GM19372 (cell line): ENCODE results near the gene RPL22L1.
"Not testable (repeated sequence)": the region's sequence is repeated elsewhere in the genome, so short reads cannot be mapped to it uniquely, and the experiment has no call there.

Experiments used
- ATAC-seq: cut with Tn5 transposase; IDR thresholded peaks from one replicate; pipeline ENCODE4 v1.9.1; 2021; ENCODE audit warnings: mild to moderate bottlenecking, low read depth, moderate library complexity; ENCODE audit not compliant: unreplicated experiment

RPL22L1 gene

GRCh38 chr3:170884109-170884930 is 14.3 kb upstream of the RPL22L1 start:
- ATAC-seq, result not testable (repeated sequence)

- not testable (repeated sequence) for ATAC-seq
Measured at GRCh38 chr3:170878688-170879087, 8.7 kb upstream of the RPL22L1 start.

- ATAC-seq, result not testable (repeated sequence)
Measured at GRCh38 chr3:170877311-170877710, 7.3 kb upstream of the RPL22L1 start.

- no peak for ATAC-seq
Measured at GRCh38 chr3:170876537-170876936, 6.5 kb upstream of the RPL22L1 start.

- ATAC-seq, result no peak
Measured at GRCh38 chr3:170869239-170869590, 780 bp downstream of the RPL22L1 start.

- ATAC-seq, result no peak
Measured at GRCh38 chr3:170868577-170869238, 1.3 kb downstream of the RPL22L1 start.

GRCh38 chr3:170867143-170867937 is 2.7 kb downstream of the RPL22L1 start:
- ATAC-seq, result no peak

- no peak for ATAC-seq
Measured at GRCh38 chr3:170866499-170866898, 3.5 kb downstream of the RPL22L1 start.

- no peak for ATAC-seq
Measured at GRCh38 chr3:170865209-170866094, 4.5 kb downstream of the RPL22L1 start.

GRCh38 chr3:170864525-170865208 is 5.3 kb downstream of the RPL22L1 start:
- no peak for ATAC-seq

- no peak for ATAC-seq
Measured at GRCh38 chr3:170863816-170864215, 6.2 kb downstream of the RPL22L1 start.

- ATAC-seq, result no peak
Measured at GRCh38 chr3:170862618-170863374, 7.2 kb downstream of the RPL22L1 start.

- ATAC-seq, result no peak
Measured at GRCh38 chr3:170858599-170858998, 11.4 kb downstream of the RPL22L1 start.

- ATAC-seq, result no peak
Measured at GRCh38 chr3:170852324-170852723, 17.7 kb downstream of the RPL22L1 start.

GRCh38 chr3:170848292-170848917 is 21.6 kb downstream of the RPL22L1 start:
- ATAC-seq, result no peak

GRCh38 chr3:170844377-170844776 is 25.6 kb downstream of the RPL22L1 start:
- no peak for ATAC-seq

GRCh38 chr3:170840291-170840859 is 29.6 kb downstream of the RPL22L1 start:
- ATAC-seq, result no peak

- ATAC-seq, result no peak
Measured at GRCh38 chr3:170839518-170840100, 30.4 kb downstream of the RPL22L1 start.
